Stimulated activated CD8-positive, alpha-beta memory T cell treated with anti-CD3 and anti-CD28 coated beads, Interleukin-2, amount 100 ng/mL, for 1 hour (primary cell): ENCODE measurements around the gene CA11.
"Not testable (repeated sequence)": the region's sequence is repeated elsewhere in the genome, so short reads cannot be mapped to it uniquely, and the experiment has no call there.

Source experiments
- DNase-seq, 2 donors: peaks; one replicate each; pipeline ENCODE4 v3.0.0-alpha.2; 2020; ENCODE audit warnings: low read depth in 2 of 2

Gene CA11

GRCh38 chr19:48641850-48642249, 4.1 kb downstream of the CA11 start:
- DNase-seq, result no peak

DNA sequence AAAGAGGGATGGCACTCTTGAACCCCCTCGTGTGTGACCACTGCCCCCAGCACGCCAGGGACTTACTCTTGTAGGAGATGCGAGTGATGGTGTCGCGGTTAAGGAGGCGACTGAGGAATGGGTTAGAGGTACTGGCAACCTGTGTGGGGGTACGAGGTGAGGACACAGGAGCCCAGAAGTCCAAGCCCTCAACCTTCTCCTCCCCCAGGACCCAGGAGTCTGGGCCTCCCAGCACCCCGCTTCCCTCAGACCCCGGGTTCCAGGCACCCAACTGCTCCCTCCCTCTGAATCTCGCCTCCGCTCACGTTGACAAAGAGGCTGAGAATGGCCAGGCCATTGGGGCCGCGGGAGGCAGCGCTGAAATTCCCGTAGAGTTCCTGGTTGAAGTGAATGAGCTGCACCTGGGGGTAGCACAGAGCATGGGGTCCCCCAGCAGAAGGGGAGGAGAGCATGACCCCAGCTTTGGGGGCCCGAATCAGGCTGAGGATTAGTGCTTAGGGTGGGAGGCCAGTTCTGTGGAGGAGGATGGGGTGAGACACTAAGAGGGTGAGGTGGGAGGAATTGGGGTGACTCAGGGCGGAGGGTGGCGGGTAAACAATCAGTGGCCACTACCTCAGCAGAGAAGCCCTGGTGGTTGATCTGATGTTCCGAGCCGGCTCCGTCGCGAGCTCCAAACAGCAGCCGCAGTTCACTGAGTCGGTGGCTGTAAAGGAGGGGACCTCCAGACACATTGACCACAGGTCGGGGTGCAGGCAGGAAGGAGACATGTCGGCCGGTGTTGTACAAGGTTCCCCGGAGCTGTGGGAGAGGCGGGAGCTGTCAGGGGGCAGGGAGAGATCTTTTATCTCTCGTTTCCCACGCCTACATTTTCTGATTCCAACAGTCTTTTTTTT, 6.3 kb downstream of the CA11 start:
- DNase-seq, result no peak

GRCh38 chr19:48638831-48639381, 7.1 kb downstream of the CA11 start:
- no peak for DNase-seq

DNA sequence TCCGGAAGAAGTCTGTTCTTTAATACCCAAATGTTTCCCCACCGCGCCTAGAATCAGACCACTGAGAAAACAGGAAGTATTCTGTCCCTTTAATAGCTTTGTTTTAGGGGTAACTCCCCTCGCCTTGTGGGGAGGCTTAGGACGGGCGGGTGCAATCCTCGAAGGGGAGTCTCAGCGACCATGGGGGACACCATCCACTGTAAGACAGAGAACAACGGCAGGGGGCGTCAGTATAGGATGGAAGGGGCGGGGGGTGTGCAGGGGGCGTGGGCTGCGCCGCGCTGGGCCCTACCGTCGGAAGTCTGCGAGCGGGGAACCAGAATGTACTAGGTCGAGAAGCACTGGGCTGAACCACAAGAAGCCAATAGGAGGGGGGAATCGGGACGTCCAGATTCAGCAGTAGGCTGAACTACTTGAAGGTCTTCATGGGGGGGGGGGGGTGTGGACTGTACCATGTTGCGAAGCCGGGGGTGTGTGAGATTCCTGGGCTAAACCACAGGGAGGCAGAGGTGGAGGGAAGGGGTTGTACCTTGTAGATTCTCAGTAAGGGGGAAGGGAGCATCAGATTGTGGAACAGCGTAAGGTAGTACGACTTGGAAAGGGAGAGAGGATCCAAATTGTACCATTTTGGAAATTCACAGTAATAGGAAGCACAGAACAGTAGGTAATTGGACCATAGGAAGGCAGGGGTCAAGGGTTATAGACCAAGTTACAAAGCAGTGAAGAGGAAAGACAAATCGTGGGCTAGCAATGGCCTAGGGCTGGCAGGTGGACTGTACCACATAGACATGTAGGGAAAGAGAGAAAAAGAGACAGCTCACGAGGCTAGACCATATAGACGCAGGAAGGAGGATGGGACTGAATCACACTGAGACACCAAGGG, 7.8 kb downstream of the CA11 start:
- peak; percentile 62 to 69 for DNase-seq

DNA sequence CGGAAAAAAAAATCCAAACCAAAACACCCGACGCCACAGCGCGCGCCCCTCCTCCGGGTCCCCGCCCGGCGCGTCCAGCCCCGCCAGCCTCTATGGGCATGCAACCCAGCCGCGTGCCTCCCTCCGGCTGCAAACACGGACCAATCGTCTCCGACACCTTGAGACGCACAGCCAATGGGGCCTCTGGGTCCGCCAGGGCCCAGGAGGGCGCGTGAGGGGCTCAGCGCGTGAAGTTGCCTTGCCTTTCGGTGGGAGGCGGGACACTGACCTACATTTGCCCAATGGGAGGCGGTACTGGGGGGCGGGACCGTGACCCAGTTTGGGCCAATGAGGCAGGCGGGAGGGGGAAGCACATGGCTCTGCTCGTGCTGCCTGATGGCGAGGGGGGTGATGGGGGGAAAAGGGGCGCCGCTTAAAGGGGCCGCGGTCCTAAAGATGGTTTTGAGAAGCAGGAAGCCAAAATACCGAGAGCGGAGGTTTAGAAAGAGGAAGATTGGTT, 8.5 kb downstream of the CA11 start:
- peak; percentile 99 to 100 for DNase-seq

GRCh38 chr19:48636859-48637448, 9.0 kb downstream of the CA11 start, which contains the start of gene DBP:
Gene DBP (minus strand): TSS chr19:48637379. CDS start chr19:48636994, 385 bp downstream.
- DNase-seq, result no peak

DNA sequence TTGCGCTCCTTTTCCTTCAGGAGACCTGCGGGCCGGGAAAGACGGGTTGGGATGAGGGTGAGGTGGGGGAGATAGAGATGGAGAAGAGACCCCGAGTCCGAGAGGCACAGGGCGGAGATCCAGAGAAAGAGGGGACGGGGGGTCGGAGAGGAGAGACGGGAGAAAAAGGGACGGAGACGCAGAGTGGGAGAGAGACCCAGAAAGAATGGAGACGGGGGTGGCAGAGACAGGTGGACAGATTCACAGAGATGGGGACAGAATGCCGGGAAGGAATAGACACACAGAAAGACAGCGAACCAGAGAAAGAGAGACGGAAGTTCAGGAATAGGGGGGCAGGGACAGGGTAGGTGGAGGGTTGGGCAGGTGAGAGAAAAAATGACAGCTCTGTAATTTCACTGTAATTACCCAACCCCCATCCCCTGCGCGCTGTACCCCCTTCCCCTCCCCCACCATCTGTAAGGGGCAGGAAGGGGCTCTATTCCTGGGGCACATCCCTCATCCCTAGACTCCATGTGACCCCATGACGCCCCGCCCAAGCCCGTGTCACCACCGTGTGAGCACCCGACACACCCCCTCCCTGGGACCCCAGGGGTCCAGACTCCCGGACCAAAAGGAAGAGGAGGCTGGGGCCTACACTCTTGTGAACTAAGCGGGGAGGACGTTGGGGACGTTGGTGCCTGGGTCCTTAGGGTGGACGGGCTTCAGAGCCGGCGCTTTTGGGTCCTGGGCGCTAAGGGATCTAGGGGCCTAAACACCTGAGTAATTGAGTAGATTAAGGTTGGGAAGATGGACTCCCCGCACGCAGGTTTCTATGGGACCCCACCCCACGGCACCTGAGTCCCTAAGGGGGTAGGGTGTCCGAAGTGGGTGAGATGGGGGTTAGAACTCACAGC, 9.8 kb downstream of the CA11 start:
- DNase-seq, result no peak

DNA sequence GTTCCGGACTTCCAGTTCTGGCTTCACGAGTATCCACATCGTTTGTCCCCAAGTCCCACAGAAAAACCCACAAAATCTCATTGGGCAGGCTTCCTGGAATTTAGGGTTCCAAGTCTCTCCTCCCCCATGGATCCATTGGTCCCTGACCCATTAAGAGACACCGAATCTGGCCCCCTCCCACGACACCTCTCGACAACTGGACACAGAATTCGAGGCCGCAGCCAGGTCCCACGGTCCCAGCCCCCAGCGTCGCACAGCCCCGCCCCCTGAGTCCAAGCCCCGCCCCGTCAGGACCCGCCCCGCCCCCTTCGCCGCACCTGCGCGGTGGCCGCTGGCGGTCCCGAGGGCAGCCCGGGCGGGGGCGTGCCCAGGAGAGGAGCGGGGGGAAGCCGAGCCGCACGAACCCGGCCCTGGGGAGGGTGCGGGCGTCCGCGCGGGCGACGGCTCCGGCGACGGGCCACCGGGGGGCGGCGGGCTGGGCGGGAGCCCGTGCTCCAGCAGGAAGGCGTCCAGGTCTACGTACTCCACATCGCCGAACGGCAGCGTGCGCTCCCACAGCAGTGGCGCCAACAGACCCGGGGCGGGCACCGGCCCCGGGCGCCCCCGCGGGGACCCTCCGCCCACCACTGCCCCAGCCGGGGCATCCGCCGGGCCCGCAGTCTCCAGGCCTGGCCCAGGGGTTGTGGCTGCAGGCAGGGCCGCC, 10.6 kb downstream of the CA11 start:
- DNase-seq, result peak; percentile 56 to 68

GRCh38 chr19:48634424-48635262, 11.3 kb downstream of the CA11 start:
- DNase-seq, result peak; percentile 78 to 82

DNA sequence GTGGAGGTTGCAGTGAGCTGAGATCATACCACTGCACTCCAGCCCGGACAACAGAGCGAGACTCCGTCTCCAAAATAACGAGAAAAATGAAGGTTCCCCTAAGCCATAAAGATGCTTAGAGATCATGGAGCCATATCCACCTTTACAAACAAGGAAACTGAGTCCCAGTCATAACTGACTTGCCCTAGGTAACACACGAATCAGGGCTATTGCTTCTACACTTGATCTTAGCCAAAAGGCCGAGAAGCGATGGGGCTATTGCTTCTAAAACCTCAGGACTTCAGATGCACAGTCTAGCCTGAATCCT, 12.0 kb downstream of the CA11 start:
- DNase-seq, result no peak

GRCh38 chr19:48633148-48634035, 12.6 kb downstream of the CA11 start:
- no peak for DNase-seq

DNA sequence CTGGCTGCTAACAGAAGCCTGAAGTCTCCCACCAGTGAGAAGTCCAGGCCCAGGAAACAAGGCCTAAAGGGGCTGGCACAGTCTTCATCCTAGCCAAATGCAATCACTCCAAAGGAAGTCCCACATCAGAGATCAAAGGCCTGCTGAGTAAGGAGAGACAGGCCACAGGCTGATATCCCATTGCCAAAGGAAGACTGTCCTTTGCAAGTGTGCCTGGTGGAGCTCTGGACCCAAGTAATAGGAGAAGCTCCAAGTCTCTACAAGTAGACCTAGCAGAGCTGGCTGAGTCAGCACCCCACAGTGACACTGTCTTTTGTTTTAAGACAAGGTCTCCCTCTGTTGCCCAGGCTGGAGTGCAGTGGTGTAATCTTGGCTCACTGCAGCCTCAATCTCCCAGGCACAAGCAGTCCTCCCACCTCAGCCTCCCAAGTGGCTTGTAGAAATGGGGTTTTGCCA, 13.3 kb downstream of the CA11 start:
- DNase-seq, result no peak

GRCh38 chr19:48632286-48632685, 13.7 kb downstream of the CA11 start:
- DNase-seq, result not testable (repeated sequence)

GRCh38 chr19:48631225-48631624, 14.8 kb downstream of the CA11 start:
- no peak for DNase-seq

DNA sequence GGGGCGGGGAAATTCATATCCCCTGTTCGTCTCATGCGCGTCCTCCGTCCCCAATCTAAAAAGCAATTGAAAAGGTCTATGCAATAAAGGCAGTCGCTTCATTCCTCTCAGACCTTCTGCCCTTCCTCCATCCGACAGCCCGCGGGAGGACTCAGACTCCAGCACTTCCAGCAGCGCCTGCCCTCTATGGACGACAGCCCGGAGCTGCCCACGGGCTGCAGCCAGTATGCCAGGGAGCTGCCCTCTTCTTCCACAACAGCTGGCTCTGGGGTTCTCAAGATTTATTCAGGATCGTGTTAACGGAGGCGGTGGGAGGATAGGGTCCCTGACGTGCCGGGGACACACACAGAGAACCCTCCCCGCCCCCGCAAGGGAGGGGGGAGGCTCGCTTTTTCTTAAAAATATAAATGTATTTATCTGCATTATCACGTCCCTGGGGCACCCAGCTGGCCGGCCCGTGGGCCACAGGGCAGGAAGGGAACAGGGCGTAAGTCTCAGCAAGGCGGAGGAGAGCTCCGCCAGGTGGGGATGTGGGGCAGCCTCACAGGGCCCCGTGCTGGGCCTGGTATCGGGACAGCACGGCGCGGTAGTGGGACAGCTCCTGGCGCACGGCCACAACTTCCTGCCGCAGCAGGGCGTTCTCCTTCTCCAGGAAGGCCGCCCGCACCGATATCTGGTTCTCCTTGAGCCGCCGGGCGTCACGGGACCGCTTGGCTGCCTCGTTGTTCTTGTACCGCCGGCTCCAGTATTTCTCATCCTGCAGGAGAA, 15.5 kb downstream of the CA11 start:
- no peak for DNase-seq

GRCh38 chr19:48629599-48630295, 16.2 kb downstream of the CA11 start:
- DNase-seq, result no peak

DNA sequence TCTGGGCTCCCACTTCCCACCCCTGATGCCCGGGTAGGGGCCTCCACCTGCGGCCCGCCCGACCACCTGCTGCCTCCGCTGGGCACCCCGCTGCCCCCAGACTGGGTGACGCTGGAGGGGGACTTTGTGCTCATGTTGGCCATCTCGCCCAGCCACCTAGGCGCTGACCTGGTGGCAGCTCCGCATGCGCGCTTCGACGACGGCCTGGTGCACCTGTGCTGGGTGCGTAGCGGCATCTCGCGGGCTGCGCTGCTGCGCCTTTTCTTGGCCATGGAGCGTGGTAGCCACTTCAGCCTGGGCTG, 16.7 kb downstream of the CA11 start:
- DNase-seq, result no peak
